HG02623 (cell line): ENCODE results near the gene CACNB4.
"Not testable (repeated sequence)": the region's sequence is repeated elsewhere in the genome, so short reads cannot be mapped to it uniquely, and the experiment has no call there.

Source experiments
- ATAC-seq: cut with Tn5 transposase; IDR thresholded peaks from one replicate; pipeline ENCODE4 v1.9.1; 2021; ENCODE audit warnings: moderate library complexity; ENCODE audit not compliant: unreplicated experiment

CACNB4 gene

DNA sequence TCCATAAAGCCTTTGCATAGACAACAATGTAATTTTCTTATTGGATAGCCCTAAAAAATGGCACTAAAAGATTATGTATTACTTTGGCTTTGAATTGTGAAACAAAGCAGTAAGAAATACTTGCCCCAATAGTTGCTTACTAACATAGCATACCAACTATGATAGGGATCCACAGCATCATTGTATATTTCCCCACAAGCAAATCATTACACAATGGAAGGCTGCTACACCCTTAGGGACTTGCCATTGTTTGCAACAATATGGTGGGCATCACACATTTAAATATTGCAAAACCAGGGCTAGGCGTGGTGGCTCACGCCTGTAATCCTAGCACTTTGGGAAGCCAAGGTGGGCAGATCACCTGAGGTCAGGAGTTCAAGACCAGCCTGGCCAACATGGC, 74.4 kb downstream of the CACNB4 start:
- ATAC-seq = no peak

DNA sequence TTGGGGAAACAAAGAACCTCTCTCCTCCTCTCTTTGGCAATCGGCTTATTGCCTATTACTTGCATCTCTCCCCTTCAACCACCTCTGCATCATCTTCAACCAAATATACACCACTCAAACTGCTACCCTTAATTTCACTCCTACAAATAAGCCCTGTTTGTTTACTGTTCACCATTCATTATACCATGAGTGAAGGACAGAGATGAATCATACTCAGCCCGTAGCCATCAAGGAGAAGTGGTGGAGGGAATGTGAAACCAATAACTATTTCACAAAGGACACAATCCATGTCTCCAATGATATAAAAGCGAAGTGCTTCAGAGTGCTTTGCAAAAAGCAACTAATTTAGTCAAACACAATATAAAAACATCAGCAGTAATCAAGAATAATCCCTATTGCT, 76.8 kb downstream of the CACNB4 start:
- ATAC-seq = no peak

DNA sequence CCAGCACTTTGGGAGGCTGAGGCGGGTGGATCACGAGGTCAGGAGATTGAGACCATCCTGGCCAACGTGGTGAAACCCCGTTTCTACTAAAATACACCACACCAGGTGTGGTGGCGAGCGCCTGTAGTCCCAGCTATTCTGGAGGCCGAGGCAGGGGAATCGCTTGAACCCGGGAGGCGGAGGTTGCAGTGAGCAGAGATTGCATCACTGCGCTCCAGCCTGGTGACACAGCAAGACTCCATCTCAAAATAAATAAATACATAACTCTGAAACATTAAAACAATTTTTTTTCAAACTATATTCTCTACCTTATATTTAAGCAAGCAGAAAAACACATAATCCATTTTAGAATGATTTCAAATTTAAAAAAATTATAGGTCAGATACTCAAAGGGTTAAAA, 77.8 kb downstream of the CACNB4 start:
- not testable (repeated sequence) for ATAC-seq

DNA sequence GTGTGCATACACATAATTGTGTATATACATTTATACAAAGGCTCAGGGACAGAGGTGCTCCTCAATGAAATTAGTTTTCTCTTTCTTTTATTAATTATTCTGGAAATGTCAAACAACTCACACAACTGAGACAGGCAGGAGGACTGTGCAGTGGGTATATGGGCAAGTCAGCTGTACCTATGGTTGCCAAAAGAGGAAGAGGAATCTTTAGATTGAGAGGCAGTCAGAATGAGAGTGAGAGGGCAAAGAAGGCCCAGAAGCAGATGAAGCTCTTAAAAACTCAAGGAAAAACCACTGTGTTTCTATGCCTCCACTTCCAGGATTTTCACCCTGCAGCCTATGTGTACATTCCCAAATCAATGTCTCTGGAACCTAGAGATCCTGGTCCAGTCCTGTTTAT, 79.1 kb downstream of the CACNB4 start:
- peak; percentile 47 for ATAC-seq

DNA sequence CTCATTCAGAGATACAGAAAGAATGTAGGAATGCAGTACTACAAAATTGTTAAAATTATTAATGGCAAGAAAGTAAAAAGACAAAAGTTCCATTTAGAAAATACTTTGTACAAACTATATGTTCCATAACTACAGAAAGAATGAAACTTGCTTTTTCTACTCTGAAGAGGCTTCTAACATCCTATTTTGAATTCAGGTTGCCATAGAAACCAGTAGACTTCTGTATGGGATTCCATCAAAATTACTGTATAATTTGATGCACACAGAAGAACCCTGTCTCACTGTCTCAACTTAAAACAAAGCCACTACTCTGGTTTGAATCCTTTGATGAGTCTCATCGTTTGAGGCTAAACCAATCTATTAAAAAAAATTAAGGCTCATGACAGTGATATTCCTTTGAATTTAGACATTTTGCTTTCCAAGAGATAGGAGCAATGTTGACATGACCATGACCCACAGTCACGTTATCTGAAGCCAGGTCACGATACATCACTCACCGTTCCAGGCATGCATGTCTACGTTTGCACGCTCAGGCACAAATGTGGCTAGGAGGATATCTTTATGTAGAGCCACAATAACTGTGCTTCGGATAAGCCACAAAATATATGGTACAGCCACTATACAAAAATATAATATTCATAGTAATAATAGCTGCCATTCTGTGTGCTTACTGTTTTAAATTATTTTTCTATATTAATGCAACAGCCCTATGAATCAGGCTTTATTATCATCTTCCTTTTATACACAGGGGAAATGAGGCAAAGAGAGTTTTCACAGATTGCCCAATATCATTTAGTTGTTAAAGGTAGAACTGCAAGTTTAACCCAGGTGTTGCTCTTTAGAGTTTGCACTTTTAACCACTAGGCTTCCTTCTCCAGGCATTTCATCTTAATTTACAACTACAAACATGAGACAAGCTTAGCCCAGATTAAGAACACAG, 82.4 kb downstream of the CACNB4 start:
- ATAC-seq = no peak

DNA sequence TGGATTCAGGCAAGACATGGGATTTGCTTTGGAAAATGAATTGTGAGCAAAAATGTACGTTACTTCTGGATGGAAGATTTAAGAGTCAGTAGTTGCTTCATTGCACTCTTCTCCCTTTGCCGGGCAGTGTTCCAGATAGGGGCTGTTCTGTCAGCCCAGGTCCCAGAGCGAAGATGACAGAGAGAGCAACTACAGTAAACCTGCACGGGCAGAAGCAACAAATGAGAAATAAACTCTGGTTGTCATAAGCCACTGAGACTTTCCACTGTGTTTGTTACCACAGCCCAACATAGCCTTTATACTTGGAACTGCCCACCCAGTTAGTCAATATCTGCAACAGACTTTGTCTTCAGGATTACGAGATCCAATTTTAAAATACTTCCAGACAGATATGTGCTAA, 83.3 kb downstream of the CACNB4 start:
- no peak for ATAC-seq

DNA sequence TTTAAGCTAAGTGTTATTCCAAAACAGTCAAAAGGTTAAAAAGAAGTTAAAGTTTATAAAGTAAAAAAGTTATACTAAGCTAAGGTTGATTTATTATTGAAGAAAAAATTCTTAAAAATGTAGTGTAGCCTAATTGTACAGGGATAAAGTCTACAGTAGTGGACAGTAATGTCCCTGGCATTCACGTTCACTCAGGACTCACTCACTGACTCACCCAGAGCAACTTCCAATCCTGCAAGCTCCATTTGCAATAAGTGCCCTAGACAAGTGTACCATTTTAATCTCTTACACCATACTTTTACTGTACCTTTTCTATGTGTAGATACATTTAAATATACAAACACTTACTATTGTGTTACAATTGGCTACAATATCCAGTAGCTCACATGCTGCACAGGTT, 86.1 kb downstream of the CACNB4 start:
- ATAC-seq = no peak

DNA sequence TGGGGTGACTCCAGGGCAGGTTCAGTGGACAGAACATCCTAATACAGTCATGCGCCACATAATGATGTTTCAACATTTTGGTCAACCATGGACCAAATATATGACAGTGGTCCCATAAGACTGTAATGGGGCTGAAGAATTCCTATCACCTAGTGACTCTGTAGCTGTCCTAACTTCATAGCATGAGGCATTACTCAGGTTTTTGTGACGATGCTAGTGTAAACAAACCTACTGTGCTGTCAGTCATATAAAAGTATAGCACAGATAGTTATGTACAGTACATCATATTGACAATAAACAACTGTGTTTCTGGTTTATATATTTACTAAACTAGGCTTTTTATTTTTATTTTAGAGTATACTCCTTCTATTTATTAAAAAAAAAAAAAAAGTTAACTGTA, 87.1 kb downstream of the CACNB4 start:
- ATAC-seq = no peak

DNA sequence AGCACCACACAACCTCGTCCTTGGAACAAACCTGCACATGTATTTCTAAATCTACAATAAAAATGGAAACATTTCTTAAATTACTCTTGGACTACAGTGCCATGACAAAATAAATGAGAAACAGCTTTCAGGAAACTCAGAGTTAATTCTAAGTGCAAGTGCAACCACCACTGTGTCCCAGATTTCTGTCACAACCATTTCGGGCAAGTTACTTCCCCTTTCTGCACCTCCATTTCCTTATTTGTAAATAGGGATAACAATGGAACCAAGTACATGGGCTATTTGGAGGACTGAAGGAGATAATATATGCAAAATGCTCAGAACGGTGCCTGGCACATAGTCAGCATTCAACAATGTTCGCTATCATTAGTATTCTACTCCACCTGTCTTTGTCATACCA, 93.2 kb downstream of the CACNB4 start:
- ATAC-seq = no peak

DNA sequence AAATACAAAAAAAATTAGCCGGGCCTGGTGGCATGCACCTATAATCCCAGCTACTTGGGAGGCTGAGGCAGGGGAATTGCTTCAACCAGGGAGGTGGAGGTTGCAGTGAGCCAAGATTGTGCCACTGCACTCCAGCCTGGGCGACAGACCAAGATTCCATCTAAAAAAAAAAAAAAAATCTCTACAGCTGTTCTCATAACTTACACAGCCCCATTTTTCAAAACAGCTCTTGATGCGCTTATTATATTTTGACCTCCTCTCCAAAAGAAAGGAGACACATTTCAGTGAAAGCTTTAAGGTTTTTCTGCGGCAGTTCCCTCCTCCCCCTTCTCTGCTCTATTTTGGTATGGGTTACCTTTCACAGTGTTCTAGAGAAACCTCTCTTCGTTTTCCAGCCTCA, 95.6 kb downstream of the CACNB4 start:
- ATAC-seq = not testable (repeated sequence)

DNA sequence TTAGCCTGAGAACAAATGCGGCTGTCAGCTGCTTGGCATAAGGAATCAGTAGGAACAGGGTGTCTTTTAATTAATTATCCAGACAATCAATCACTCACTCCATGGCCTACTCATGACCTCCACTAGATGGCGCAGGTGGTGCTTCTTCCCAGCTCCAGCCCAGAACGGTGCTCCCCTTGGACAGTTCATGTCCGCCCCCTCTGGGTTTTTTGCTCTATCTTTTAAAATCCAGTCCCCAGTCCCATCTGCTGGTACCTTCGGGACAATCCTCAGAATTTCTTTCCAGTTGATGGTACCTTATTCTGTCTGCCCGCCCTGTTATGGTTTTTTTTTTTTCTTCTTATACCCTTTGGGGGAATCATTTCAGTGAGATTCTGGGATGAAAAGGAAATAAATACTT, 99.8 kb downstream of the CACNB4 start:
- peak; percentile 77 for ATAC-seq

DNA sequence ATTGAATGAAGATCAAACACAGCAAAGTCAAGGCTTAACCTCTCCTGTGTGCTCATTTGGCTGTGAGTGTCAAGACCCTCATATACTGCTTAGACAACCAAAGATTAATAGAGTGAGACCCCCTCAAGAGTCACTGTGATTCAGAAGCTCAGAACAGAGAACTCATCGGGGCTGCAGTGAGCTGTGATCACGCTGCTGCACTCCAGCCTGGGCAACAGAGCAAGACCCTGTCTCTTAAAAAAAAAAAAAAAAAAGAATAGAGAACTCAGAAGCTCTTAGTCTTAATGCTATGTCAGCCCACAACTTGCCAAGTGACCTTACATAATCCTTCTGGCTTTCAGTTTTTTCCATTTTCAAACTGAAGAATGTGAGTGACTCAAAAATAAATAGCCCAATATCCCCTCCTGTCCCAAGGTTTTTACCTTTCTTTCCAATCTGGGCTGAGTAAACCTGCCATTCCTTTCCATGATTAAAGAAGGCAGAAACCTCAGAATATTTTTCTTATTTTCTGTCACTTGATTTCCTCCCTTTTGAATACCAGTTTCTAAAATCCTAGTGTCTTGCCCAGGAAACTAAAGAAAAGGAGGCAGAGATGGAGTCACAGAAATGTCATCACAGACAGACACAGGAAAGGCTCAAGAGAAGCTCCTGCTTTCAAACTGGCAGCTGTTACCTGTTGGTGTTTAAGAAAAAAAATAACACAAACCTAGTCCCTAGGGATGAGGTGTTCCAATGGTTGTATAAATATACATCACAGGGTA, 102.4 kb downstream of the CACNB4 start:
- ATAC-seq = no peak

DNA sequence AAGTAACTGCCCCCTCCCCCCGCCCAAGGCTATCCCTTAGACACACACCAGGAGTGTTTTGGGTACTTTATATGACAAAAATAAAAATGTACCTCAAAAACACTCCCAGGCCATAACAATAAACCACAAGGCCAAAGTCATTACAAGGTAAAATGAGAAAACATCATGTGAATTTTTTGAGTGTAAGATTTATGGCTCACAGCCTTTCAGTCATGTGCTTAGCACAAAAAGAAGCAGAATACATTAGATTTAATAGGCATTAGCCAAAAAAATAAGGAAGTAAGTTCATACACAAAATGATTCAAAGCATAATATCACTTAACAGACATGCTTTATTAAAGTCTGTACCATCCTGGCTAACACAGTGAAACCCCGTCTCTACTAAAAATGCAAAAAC, 103.7 kb downstream of the CACNB4 start:
- no peak for ATAC-seq

DNA sequence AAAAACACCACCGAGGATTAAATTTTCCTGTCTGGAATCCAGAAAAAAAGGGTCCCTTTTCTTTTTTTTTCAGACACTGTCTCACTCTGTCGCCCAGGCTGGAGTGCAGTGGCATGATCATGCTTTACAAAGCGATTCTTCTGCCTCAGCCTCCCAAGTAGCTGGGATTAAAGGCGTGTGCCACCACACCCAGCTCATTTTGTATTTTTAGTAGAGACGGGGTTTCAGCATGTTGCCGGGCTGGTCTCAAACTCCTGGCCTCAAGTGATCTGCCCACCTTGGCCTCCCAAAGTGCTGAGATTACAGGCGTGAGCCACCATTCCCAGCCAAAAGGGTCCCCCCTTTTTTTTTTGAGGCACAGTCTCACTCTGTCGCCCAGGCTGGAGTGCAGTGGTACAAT, 104.7 kb downstream of the CACNB4 start:
- not testable (repeated sequence) for ATAC-seq

DNA sequence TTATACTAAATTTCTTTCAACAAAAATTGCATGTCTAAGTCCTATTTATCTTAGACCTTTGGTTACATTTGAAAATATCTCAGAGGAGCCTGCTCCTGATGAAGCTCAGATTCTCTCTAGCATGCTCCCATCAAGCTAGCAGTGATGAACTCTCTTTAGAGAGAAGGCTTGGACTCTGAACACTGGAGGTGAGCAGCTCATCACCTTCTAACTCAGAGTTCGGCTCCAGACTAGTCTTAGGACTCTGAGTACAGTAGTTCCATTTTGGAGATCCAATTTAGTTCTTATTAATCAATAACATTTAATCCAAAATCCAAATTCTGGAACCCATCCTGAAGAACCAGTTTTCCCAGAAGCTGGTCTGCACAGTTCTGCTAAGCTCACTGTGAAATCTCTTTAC, 107.8 kb downstream of the CACNB4 start:
- no peak for ATAC-seq

DNA sequence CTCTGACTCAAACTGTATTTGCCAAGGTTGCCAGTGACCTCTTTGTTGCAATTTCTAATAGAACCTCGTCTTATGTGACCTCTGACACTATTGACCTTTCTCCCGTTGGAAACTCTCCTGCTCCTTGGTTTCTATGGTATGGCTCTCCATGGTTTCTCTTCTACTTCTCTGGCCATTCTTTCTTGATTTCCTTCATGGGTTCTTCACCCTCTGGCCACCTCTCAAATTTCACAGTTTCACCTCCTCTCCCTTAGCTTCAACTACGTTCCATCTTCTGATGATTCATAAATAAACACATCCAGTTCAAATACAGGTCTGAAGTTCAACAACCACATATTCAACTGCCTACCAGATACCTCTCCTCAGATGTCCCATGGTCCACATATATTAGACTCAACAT, 109.5 kb downstream of the CACNB4 start:
- ATAC-seq = no peak

DNA sequence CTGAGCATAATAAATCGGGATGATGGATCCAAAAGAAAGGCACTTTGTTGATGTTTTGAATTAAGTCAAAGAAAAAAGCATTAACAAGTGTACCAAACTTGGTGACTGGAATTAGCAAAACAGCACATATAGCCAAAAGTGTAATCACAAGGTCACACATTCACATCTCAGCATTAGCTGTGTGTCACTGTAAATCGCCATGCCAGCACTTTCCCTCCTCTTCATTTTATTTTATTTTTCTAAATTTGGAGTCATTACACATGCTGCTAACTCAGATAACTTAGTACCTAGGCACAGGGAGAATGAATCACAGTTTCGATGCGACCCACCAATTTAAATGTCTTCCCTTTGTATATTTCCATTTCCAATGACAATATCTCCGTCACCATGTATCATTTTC, 111.4 kb downstream of the CACNB4 start:
- no peak for ATAC-seq

DNA sequence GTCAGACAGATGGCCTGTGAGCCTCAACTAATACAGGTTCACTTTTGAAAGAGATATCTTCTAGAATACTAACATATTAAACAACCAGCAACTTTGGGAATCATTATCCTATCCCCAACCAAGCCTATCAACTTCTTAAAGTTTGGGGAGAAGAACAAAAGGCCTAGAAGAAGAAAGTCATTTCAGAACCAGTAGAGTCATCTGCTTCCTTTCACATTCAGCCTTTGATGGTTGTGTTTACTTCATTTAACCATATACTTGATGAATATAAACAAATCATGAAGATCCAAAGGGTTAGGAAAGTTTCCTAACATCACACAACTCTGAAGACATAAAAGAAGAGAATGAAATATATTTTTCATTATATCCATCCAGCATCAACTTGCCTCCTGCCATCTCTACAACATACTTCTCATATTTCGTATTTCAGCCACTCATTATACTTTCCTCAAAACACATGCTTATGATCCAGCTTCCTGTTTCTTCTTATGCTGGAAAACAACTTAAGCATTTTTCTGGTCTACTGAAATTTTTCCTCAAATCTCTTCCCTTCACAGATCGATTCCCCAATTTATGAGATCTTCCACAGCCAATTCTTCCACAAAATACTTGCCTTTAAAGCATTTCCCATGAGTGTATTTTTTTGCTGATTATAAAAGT, 114.3 kb downstream of the CACNB4 start:
- ATAC-seq = no peak

DNA sequence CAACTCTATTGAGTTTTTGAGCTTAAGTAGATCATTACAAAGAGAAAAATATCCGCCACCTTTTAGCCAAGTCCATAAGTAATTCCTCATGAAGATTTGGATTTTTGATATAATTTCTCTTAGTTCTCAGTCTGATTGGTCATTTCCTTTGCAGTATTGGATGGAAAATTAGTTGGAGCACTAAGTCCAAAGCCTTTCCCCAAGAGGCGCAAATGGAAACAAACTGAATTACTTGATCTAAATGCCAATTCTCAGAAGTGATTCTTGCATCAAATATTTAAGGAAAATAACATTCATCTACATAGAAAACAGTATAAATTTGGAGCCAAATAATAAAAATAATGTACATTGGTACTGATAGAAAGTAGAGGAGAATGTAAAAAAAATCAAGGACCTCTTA, 115.6 kb downstream of the CACNB4 start:
- ATAC-seq = no peak

DNA sequence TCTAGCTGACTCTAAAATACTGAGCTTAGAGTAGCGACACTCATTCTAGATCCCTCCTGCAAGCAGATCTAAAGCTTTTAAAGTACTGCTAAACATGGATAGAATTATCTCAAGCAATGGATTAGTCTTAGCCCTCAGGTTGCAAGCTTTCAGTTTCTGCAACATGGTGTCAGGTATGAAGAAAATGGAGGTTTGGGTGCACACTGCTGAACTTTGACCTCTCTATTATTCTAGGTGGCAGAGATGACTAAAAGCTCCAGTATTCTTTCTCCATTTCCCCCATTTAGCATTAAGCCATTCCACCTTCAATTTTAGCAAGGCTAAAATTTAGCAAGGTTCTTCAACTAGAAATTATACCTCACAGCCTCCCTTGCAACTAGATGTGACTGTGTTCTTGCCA, 117.0 kb downstream of the CACNB4 start:
- no peak for ATAC-seq

DNA sequence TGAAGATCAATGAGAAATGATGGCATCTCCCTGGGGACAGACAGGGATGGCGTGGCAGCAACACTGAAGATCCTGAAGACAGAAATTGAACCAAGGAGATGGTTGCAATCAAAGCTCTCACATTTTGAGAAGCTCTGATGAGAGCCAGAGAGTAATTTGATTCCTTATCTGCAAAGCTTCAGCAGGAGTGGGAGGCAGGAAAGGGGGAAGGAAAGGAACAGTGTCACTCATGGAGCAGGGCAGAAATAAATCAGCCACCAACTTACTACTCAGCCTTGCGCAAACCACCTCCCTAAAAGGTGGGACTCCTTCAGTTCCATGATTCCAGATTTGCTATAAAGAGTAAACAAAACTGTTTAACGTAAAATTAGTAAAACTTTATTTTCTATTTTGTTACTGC, 119.2 kb downstream of the CACNB4 start:
- ATAC-seq = no peak

DNA sequence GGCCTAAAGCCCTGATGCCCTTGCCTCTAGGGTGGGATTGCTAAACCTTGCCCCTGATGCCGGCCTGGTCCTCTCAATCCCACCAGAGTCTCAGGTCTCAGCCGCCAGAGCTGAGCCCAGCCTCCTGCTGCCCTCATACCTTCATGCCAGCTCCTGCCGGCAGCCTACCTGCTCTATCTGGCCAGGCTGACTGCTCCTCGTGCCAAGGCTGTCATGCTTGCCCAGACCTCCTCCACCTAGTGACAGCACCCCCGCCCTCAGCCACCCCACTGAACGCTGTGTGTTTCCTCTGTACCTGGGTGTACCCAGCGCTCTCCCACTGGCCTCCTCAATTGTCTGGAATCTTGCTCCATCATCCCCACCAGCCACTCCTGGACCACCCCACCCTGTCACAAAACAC, 120.1 kb downstream of the CACNB4 start:
- ATAC-seq = no peak
